RKO (cell line): ENCODE measurements around the gene SLC16A8.

Source experiments
- DNase-seq: peaks from one replicate; pipeline ENCODE4 v3.0.0-alpha.2; 2016; ENCODE audit warnings: low spot score

Gene SLC16A8

DNA sequence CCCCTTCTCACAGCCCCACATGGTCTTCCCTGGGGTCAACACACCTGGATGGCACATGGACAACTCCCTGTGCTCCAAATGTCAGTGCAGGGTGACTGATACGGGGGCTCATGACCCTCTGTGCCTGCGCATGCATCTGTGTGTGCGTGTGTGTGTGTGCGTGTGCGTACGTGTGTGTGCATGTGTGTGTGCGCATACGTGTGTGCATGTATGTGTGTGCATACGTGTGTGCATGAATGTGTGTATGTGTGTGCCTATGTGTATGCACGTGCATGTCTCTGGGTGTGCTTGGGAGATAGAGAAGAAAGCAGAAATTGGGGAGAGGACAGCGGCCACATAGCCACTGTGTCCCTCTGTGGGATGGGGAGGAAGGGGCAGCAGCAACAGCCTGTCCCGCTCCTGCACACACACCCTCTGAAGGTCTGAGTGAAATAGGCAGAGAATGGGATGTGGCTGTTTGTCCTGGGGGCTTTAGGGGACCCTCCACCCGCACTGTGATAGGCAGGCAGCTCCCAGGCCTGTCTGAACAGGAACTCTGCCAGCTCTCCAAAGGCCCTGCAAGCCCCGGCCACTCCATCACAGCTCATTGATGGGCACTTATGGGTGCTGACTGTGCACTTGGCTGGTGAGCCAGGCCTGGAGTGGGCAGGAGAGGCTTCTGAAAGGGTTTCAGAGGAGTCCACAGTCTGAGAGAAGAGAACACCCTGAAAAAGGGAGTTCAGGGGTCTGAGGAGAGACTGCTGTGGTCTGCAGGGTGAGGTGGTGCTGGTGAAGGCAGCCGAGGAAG is 55.4 kb downstream of the SLC16A8 start:
- DNase-seq: no peak
